NCI-H2227 treated with DMSO at 0.1 percent for 48 hours (cell line): ENCODE measurements around the gene MEF2D.

Source experiments
- DNase-seq: peaks from one replicate; lab custom pipeline; 2025; lab: John Stamatoyannopoulos, UW

The MEF2D gene

DNA sequence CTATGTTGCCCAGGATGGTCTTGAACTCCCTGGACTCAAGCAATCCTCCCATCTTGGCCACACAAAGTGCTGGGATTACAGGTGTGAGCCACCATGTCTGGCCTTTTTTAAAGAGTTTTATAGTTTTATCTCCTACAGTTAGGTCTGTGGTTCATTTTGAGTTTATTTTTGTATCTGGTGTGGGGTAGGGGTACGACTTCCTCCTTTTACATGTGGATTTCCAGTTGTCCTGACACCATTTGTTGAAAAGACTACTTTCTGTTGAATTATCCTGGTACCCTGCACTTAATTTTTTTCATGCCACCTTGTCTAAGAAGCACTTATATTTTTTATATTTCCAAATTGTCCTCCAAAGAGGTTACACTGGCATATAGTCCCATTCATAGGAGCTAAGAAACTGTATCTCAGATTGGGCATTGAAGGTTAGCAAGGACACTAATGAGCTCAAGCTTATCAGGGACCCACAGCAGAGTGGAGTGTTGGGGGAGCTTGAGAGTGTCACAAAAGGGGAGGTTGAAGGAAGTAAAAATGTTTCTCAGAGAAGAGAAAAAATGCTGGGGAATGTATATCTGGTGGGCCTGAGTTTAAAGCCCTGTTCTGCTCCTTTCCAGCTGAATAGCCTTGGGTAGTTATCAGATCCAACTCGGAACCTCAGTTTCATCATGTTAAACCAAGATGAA, 23.4 kb upstream of the MEF2D start:
- DNase-seq, result no peak

DNA sequence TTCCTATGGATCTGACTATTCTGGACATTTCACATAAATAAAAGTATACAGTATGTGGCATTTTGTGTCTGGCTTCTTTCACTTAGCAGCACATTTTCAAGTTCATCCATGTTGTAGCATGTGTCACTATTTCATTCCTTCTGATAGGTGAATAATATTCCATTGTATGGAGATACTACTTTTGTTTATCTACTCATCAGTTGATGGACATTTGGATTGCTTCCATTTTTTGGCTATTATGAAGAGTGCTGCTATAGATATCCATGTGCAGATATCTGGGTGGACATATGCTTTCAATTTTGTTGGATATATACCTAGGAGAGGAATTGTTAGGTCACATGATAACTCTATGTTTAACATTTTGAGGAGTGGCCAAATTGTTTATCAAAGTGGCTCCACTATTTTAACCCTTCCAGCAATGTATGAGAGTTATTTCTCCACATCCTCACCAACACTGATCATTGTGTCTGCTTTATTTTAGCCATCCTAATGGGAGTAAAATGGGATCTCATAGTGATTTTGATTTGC, 21.9 kb upstream of the MEF2D start:
- DNase-seq, result no peak

DNA sequence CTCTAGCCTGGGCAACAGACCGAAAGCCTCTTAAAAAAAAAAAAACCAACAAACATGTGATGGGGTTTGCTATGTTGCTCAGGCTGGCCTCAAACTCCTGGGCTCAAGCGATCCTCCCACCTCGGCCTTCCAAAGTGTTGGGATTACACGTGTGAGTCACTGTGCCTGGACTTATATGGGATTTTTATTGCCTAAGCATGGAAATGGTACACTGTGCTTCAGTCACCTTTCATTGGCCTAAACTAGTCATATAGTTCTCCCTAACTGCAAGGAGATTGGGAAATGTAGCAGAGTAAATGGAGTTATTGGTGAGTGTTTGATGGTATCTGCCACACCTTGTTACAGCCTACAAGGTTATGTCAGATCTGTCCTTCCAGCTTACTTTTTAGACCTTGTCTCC, 17.2 kb upstream of the MEF2D start:
- DNase-seq, result no peak

DNA sequence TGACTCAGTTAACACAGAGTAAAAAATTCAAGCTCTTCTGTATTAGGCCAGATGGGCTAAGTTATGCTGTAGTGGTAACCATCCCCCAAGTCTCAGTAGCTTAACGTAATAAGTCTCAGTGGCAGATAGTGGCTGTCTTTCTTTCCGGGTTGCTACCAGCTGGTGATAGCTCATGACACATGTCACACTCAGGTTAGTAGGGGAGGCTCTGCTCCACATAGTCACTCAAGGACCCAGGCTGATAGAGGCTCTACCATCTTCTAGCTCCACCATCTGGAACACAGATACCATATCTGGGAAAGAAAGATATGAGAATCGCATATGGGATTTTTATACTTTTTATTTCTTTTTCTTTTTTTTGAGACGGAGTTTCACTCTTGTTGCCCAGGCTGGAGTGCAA, 16.2 kb upstream of the MEF2D start:
- no peak for DNase-seq

DNA sequence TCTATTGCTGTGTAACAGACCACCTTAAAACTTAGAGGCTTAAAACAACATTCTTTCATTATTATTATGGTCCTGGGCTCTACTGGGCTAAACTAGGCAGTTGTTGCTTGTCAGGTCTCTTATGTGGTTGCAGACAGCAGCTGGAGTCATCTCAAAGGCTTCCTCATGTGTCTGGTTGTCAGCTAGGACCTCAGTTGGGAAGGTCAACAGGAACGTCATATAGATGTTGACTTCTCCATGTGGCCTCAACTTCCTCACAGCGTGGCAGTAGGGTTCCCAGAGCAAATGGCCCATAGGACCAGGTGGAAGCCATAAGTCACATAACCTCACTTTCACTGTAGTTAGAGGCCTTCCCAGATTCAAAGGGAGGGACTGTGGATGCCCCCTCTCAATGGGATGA, 15.4 kb upstream of the MEF2D start:
- DNase-seq, result no peak

DNA sequence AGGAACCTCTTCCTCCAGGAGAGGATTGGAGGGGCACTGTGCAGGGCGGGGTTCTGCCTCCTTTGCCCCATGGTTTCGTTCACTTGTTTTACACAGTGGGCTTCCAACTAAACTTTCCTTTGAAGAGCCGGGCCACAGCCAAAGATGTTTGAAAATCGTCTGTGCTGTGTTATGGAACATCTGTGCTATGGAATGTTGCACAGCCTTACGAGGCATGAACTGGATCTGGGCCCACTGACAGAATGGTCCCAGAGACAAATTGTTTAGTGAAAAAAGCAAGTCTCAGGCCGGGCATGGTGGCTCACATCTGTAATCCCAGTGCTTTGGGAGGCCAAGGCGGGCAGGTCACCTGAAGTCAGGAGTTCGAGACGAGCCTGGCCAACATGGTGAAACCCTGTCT, 12.6 kb upstream of the MEF2D start:
- DNase-seq, result no peak

DNA sequence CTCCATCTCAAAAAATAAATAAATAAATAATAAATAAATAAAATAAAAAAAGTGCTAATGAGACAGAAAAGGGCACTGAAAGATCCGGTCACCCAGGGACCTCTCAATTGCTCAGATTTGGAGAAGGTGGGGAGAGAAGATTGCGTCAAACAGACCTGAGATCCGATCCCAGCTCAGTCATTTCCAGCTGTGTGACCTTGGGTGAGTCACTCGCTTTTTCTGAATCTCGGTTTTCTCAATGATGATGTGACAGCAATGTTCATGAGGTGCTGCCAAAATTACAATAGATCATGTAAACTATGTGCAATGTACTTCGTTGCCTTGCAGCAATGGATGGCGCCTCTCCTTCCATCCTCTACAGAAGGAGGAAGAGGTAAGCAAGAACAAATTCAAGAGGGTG, 11.1 kb upstream of the MEF2D start:
- DNase-seq, result no peak

DNA sequence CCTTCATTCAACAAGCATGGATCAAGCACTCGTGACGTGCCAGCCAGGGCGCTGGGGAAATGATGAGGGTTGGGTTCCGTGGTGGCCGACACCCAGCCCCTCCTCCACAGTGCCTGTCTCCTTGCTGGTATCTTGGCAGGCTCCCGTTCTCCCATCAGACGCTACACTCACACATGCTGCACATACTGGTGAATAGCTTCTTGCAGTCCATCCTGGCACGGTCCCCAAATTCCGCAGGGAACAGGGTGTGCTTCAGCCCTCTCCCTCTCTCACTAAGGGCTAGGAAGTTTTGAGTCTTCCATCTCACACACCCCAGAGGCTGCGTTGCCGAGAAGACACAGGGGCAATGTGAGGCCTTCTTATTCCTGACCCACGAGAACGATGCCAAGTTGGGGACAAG, 10.1 kb upstream of the MEF2D start:
- DNase-seq, result no peak

DNA sequence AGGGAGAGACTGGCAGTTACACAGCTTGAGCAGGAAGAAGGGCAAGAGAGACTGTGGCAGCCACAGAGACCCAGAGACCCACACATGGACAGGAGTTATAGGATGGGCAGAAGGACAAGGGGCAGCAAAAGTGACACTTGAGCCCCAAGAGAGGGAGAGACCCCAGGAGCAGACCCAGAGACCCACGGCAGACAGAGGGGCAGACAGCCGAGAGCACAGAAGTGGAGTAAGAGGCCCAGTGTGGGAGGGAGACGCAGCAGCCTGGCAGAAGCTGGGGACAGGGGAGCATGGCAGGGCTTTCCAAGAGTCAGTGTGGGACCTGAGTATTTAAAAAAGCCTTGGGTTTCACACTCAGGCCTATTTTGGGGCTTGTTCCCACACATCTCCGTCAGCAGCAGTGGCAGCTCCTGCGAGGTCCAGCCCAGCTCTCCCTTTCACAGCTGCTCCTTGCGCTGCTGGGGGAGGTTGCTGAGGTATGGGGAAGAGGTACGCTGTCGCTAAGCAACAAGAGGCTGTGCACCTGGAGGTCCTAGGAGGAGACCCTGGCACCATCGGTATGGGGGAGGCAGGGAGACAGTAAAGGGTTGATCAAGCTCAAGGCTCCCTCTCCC, 9.0 kb upstream of the MEF2D start:
- DNase-seq, result no peak

DNA sequence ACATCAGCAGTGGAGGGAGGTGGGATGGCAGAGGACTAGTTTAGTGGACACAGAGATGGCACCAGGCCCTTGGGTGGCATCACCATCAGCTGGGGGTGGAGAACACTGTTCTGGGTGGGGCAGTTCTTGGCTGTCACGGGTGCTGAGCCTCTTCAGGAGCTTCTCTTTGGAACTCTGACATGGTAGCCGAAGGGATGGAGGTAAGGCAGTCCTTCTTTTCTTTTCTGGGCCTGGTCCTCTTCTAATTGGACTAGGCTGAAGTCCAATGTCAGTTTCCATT, 8.3 kb upstream of the MEF2D start:
- DNase-seq, result no peak

DNA sequence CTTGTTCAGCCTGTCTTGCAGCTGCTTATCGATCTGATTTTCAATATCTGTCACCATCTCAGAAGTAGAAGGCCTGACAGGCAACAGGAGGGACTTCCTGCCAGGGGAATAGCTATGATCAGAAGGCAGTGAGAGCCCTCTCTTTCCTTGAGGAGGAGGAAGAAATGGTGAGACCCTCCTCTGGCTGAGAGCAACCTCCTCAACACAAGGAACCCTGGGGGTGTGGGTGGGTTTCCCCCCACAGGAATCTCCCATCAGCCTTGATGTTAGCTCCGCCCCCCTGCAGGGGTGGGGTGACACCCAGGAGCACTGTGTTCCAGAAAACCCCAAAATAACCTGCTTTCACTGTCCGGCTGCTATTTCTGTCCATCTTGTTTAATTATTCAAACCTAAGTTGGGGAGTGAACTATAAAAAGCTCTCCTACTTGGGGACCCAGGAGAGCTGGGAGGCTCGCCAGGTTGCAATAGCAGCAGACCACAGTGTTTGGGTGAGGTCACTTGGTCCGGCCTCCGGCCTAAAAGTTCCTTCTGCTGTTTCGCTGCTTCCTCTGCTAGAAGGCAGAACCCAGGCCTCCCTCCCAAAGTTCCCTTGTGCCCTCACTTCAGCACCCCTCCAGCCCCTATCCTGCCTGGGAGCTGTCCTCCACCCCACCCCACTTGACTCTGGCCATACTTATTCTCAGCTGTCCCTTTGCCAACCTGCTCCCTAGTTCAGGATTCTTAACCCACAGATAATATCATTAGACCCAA, 7.8 kb upstream of the MEF2D start:
- no peak for DNase-seq

DNA sequence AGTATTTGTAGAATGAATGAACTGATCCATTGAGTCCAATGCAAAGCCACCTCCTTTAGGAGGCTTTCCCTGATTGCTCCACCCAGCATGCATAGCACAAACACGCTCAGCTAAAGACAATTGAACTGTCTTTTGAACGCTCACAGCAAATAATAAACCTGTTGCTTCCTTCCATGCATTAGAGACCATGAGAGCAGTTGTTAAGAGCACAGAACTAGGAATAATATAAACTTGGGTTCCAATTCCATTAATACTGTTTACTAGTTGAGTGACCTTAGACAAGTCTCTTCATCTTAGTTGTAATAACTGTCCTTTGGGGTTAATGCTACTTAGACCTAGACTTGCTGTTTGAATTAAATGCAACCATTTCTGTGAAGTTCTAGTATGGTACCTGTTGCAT, 5.9 kb upstream of the MEF2D start:
- no peak for DNase-seq

DNA sequence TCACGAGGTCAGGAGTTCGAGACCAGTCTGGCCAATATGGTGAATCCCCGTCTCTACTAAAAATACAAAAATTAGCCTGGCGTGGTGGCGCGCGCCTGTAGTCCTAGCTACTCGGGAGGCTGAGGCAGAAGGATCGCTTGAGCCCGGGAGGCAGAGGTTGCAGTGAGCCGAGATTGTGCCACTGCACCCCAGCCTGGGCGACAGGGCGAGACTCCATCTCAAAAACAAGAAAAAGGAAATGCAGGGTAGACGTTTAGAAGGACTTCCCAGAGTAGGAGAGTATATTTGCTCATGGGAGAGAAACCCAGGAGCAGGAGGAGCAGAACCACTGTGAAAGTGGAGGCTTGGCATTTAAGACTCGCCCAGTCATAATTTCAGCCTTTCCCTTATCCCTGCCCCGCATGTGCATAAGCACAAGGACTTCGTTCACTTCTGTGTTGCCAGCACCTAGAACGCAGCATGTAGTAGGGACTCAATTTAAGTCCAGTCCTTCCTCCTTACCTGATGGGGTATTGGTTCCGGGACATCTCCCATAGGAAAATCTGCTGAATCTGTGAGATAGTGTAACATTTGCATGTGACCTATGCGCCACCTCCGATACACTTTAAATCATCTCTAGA, 5.2 kb upstream of the MEF2D start:
- DNase-seq, result no peak

DNA sequence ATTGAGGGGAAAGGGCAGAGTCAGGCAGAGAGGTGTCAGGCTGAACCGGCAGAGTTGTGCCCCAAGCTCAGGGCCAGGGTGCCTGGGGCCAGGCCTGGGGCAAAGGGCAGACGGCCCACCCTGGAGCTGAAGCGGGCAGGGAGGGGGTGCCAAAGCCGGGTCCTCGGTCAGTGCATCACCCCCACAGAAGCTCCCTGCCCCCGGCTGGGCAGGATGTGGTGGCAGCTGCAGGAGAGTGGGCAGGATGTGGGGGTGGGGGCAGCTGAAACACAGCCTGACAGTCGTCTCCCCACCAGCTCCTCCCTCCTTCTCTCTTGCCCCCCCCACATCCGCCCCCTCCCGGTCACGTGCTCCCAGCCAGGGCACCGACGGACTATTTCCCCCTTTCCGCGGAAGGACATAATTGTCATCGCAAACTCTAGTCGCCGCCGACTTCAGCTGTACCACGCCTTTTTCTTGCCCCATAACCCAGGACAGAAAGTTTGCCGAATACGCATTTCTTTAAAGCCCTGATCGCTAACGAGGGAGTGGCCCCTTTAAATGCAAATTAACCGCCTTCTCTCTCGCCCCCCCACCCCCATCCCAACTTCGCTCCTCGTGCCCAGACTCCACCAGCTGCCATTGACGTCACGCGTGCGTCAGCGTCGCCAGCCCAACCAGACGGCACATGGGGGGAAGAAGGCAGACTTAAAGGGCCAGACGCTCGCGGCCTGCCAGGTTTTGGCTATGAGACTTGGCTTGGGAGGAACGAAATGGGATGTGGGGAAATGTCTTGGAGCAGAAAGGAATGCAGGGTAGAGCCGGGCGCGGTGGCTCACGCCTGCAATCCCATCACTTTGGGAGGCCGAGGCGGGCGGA, 4.5 kb upstream of the MEF2D start:
- DNase-seq, result peak; percentile 97

DNA sequence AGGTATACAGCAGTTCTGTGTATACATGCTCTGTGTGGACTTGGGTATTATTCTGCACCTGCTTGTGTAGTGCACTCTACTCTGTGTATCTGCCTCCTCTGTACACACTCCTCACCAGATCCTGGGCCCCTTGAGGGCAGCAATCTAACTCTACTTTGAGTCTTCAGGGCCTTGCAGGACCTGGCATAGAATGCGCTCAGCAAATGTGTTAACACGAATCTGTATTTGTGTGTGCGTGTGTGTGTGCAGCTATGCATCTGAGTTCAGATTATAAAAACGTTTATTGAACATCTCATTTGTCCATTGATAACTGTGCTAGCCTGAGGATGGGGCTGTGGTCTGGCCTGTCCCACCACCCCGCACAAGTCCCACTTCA, 3.9 kb upstream of the MEF2D start:
- peak; percentile 25 for DNase-seq

DNA sequence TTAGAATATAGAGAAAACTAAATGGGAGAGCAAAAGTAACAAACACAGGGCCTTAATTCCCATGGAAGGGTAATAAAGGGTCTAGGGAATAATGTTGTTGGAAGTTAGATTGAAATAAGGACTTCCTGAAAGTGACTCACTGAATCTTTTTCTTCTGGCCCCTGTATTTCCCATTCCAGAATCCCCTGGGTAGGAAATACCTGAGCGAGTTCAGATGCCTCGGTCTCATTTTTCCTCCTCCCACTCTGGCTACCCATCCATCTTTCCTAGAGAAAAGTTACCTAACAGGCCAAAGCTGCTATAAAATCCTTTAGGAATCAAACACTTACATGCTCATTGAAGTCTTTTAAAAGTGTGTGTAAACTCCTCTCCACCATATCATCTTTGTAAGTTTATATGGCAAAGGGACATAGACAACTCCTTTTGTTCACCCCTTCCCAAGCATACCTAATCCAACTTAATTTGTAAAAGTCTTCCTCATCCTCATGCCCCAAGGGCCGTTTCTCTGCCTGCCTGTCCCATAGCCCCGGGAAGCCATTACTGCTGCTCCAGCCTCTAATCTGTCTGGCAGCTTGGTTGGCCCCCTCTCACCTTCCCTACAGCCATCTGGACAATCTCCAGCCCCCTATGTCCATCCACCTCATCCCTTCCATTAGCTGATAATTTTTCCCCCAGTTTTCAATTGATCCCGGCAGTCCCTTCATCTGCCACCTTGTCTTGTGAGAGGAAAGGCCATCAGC, 3.3 kb upstream of the MEF2D start:
- no peak for DNase-seq

DNA sequence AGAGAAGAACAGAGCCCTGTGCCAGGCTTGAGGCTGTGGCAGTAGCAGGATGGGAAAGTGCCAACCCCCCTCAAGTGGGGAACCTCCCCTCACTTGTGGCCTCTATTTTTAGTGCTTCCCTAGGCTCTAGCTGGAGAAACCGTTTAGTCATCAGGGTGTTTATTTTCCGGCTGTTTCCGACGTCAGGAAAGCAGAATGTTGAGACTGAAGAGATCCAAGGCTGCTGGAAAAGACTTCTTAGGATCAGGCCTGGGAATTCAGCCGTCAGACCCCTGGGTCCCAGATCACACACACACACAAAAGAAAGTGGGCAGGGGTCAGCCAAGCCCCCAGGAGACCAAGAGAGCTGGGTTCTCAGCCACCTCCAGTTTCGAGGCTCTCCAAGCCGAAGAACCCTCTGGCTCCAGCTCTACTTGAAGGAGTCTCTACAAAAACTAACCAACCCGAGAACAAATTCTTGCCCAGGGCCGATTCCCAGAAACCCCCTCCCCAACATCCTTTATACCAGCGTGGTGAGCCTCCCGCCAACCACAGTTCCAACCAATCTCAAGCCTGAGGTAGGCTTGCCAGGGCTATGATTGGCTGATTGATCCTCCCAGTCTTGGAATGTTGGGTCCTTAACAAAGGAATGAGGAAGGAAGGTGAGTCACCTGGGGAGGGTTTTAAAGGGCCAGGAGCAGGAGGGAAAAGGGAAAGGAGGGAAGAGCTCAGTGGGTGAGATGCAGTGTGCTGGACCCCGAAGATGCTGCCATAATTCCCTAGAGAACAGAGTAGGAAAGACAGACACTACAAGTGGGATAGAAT, 2.5 kb upstream of the MEF2D start:
- DNase-seq, result peak; percentile 13

DNA sequence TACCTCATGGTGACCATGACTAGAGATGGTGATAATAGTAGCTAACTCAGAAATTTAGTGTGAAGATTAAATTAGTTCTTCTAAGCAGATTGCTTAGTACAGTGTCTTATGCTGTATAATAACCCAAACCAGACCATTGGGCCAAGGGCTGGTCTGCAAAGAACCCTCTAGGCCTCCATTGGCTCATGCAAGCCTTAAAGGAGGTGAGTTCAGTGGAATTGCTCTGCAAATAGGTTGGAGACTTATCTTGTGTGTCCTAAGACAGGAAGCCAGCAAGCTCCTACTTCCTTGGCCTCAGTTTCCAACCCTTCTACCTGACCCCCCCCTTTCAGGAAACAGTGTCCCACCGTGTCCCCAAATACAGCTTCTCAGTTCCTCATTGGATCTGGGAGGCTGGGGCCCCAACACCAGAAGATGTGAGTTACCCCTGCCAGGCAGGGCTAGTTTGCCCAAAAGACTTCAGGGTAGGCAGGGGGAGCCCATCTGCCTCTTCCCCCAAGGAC, 1.9 kb upstream of the MEF2D start:
- DNase-seq, result no peak

DNA sequence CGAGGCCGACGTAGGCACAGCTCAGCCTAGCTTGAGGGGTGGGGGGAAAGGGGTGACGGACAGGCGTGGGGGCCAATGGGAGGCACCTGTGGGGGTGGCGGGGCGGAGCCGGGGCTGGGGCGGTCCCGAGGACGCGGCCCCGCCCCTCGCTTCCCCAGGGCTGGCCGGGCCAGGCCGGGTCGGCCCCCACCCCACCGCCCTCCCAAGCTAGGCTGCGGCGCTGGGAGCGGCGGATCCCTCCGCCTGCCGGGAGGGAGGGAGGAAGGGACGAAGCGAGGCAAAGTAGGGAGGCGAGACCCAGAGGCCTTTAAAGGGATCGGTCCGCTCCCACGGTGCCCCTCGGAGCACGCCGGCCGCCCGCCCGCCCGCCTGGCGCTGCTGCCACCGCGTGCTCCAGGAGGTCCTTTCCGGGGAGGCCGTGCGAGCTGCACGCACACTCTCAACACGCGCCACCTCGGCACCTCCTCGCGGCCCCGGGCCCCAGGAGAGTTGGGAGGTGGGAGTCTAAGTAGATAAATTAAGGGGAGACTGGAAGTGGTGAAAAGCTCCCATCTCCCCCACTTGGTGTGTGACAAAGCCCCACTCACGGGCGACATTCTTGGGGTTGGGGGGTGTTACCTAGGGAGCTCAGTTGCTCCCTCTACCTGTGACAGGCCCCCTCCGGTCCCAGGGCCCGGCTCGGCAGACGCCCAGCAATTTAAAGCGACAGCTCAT, 375 bp upstream of the MEF2D start:
- peak; percentile 91 for DNase-seq
